IgD-negative memory B cell (primary cell): ENCODE data around the gene TARP.
A peak's percentile ranks its signal among the peaks of the same experiment; 100 is the strongest.
"Not testable (repeated sequence)": the region's sequence is repeated elsewhere in the genome, so short reads cannot be mapped to it uniquely, and the experiment has no call there.

Experiments
- H3K27ac Mint-ChIP-seq, 3 donors: one replicate each; pipeline ENCODE4 v1.8.0; 2020 to 2022; ENCODE audit warnings: mild to moderate bottlenecking in 3 of 3, mixed read lengths in 3 of 3, moderate library complexity in 1 of 3
- H3K27me3 Mint-ChIP-seq: one replicate; pipeline ENCODE4 v1.8.0; 2021; ENCODE audit warnings: mixed read lengths
- H3K36me3 Mint-ChIP-seq: one replicate; pipeline ENCODE4 v1.8.0; 2020; ENCODE audit warnings: mild to moderate bottlenecking, mixed read lengths
- H3K4me1 Mint-ChIP-seq, 3 donors: one replicate each; pipeline ENCODE4 v1.8.0; 2020 to 2022; ENCODE audit warnings: mixed read lengths in 3 of 3, mild to moderate bottlenecking in 1 of 3
- H3K4me3 Mint-ChIP-seq, 4 donors: one replicate each; pipeline ENCODE4 v1.8.0; 2020 to 2022; ENCODE audit warnings: mild to moderate bottlenecking in 4 of 4, mixed read lengths in 4 of 4, moderate library complexity in 3 of 4
- H3K9me3 Mint-ChIP-seq, 3 donors: one replicate each; pipeline ENCODE4 v1.8.0; 2020 to 2021; ENCODE audit warnings: mixed read lengths in 3 of 3, mild to moderate bottlenecking in 1 of 3

The TARP gene

DNA sequence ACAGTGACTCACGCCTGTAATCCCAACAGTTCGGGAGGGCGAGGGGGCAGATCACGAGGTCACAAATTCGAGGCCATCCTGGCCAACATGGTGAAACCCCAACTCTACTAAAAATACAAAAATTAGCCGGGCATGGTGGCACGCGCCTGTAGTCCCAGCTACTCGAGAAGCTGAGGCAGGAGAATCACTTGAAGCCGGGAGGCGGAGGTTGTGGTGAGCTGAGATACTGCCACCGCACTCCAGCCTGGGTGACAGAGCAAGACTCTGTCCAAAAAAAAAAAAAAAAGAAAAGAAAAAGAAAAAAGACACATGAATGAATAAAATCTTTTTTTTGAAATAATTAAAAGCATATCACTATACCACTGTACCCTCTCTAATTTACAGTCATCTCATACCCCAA, 11.8 kb downstream of the TARP start:
- not testable (repeated sequence) for H3K27ac Mint-ChIP-seq, H3K9me3 Mint-ChIP-seq, H3K27me3 Mint-ChIP-seq

DNA sequence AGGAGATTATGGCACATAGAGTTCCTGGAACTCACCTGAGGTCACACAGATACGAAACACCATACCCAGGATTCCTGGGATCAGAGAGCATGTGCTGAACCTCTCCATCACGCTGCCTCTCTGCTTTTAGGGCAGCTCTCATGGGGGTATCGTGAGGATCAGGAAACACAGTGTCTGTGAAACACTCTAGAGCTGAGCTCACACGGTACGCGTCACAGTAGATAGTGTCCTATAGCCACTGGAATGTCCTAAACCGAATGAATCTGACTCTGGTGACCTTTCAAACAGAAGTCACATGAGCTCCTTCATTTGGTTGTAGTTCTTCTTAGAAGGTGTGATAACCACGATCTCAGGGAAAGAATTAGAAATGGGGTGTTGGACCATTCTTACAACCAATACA, 14.3 kb downstream of the TARP start:
- not testable (repeated sequence) for H3K27me3 Mint-ChIP-seq, H3K36me3 Mint-ChIP-seq, H3K4me3 Mint-ChIP-seq, H3K9me3 Mint-ChIP-seq, H3K4me1 Mint-ChIP-seq, H3K27ac Mint-ChIP-seq

More for the DNA sequence above, 11.8 kb downstream of the TARP start:
- H3K4me3 Mint-ChIP-seq: peak overlapping the region in 1 of 4 donors; percentile 34
- H3K4me1 Mint-ChIP-seq, H3K36me3 Mint-ChIP-seq: not testable (repeated sequence)

DNA sequence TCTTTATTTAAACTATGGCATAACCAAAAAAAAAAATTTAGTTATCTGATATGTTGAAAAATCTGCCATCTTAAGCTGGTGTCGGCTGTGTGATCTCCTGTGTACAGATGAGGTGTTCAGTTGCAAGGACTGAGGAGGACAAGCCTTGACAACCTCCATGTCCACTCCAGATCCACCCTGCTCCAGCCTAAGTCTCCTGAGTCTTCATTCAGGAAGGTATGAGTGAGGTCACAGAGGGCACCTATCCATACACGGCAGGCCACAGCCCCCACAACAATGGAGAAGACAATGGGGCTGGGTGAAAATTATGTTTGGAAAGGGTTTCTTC, 16.1 kb downstream of the TARP start:
- Mint-ChIP-seq H3K36me3 (no peaks in the 10 kb centered on the region), H3K27ac (no peak overlapping the region), H3K9me3 (no peaks in the 10 kb centered on the region), H3K27me3 (no peaks in the 10 kb centered on the region), H3K4me3 (no peak overlapping the region), H3K4me1 (no peaks in the 10 kb centered on the region)

DNA sequence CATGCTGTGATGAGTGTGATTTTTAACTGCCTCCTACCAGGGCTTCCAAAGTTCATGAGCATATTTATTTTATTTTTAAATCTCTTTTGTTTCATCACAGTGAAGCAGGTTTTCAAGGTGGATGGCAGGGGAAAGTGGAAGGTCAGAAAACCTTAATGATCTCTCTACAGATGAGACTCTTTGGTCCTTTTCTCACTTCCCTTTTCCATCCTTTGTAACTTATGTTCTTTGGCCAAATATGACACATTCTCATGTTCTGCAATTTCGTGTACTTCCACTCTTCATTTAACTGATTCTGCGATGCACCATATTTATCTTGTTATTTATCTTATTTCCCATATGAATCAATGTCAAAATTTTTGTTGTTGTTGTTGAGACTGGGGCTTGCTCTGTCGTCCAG, 23.6 kb downstream of the TARP start:
- not testable (repeated sequence) for H3K27me3 Mint-ChIP-seq, H3K36me3 Mint-ChIP-seq, H3K27ac Mint-ChIP-seq, H3K9me3 Mint-ChIP-seq, H3K4me1 Mint-ChIP-seq, H3K4me3 Mint-ChIP-seq

DNA sequence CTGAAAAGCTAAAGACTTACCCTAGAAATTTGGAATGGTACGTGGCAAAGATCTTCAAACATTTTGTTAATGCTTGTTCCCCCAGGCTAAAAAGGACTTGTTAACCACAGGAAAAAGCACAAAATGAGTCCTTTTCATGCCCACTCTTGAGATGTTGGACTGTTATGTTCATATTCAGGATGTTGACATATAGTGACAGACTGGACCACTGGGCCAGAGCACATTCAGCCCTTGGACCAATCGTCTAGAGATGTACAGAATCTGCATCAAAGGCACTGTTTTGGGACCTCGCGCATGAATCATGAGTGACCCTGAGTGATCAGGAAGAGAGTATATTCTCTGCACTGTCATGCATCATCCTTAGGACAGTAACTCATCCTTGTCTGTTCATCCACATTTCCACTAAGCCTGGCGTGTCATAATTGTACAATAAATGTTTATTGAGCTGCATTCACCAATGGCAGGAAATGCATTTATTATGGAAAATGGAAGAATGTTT, 25.3 kb downstream of the TARP start:
- Mint-ChIP-seq H3K27ac (peak overlapping the region in 1 of 3 donors; percentile 62), H3K9me3 (no peaks in the 10 kb centered on the region), H3K4me3 (no peak overlapping the region), H3K4me1 (peaks cover 0 to 2% (median 0%) of the 10 kb centered on the region in 3 donors), H3K36me3 (no peaks in the 10 kb centered on the region), H3K27me3 (no peaks in the 10 kb centered on the region)

DNA sequence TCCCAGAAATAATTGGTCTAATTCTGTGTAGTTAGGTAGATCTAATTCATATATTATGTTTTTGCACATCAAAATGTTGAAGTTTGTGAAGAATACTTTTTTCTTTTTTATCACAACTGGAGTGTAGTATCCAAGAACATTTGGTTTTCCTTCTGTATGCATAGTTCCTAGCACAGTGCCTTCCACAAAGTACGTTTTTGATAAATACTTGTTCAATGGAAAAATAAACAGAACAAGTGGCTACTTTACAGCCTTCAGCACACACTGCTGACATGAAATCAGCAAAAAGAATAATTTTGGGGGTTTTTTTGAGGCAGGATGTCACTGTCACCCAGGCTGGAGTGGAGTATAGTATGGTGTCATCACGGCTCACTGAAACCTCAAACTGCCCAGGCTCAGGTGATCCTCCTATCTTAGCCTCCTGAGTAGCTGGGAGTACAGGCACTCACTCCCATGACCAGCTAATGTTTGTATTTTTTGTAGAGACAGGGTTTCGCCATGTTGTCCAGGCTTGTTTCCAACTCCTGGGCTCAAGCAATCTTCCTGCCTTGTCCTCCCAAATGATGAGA, 27.9 kb downstream of the TARP start:
- H3K36me3 Mint-ChIP-seq: no peaks in the 10 kb centered on the region
- no peaks in the 10 kb centered on the region for H3K9me3 Mint-ChIP-seq
- no peaks in the 10 kb centered on the region for H3K27me3 Mint-ChIP-seq
- H3K27ac Mint-ChIP-seq: no peak overlapping the region
- peak overlapping the region in 1 of 4 donors; percentile 58 for H3K4me3 Mint-ChIP-seq
- peaks cover 0 to 2% (median 0%) of the 10 kb centered on the region in 3 donors for H3K4me1 Mint-ChIP-seq

DNA sequence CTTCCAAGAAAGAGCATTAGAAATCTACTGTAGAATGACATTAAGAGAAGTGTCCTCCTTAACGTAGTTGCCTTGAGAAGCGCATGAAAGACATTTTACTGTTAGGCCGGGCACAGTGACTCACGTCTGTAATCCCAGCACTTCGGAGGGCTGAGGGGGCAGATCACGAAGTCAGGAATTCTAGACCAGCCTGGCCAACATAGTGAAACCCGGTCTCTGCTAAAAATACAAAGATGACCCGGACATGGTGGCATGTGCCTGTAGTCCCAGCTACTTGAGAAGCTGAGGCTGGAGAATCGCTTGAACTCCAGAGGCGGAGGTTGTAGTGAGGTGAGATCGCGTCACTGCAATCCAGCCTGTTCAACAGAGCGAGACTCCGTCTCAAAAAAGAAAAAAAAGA, 28.9 kb downstream of the TARP start:
- no peaks in the 10 kb centered on the region for H3K9me3 Mint-ChIP-seq
- H3K4me3 Mint-ChIP-seq: peak overlapping the region in 1 of 4 donors; percentile 43
- peak overlapping the region in 1 of 3 donors; percentile 94 for H3K27ac Mint-ChIP-seq
- no peaks in the 10 kb centered on the region for H3K36me3 Mint-ChIP-seq
- no peaks in the 10 kb centered on the region for H3K4me1 Mint-ChIP-seq
- no peaks in the 10 kb centered on the region for H3K27me3 Mint-ChIP-seq

DNA sequence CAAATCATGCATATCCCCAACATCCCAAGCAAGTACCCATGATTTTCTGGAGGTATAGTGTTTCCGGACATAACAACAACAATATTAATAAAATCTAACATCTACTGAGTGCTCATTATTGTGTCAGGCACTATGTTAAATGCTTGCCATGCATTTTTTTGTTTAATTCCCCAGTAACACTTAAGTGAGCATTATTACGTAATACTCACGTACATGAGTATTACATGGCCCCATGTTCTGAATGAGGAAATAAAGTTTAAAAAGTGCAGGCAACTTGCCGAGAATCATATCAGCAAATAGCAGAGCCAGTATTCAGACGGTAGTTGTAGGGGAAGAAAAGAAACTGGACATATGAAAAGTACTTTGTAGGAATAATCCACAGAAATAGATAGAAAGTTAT, 30.1 kb downstream of the TARP start:
- H3K27ac Mint-ChIP-seq: peak overlapping the region in 1 of 3 donors; percentile 95
- not testable (repeated sequence) for H3K9me3 Mint-ChIP-seq, H3K27me3 Mint-ChIP-seq, H3K4me3 Mint-ChIP-seq, H3K36me3 Mint-ChIP-seq, H3K4me1 Mint-ChIP-seq

DNA sequence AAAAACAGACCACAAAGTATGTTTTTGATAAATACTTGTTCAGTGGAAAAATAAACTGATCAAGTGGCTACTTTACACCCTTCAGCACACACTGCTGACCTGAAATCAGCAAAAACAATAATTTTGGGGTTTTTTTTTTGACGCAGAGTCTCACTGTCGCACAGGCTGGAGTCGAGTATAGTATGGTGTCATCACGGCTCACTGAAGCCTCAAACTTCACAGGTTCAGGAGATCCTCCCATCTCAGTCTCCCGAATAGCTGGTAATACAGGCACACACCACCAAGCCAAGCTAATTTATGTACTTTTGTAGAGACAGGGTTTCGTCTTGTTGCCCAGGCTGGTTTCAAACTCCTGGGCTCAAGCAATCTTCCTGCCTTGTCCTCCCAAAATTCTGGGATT, 30.6 kb downstream of the TARP start:
- H3K9me3 Mint-ChIP-seq: no peaks in the 10 kb centered on the region
- H3K4me3 Mint-ChIP-seq: no peak overlapping the region
- no peaks in the 10 kb centered on the region for H3K36me3 Mint-ChIP-seq
- H3K27ac Mint-ChIP-seq: peak overlapping the region in 1 of 3 donors; percentile 95
- no peaks in the 10 kb centered on the region for H3K4me1 Mint-ChIP-seq
- no peaks in the 10 kb centered on the region for H3K27me3 Mint-ChIP-seq

DNA sequence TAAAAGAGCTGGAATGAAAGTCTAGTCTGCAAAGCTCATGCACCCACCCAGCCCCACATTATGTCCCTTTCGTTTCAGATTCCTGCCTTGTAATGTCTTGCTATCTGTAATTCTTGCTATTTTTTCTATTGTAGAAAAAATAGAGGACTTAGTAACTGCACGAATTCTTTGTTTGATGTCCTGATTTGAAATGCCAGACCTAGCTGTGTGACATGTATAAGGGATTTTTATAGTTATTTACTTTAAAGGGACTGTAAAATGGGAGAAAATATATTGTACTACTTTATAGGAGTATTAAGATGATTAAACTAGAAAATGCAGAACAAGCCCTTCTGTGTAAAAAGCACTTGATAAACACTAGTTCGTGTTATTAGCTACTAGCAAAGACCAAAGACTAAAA, 32.4 kb downstream of the TARP start:
- Mint-ChIP-seq H3K27ac (peak overlapping the region in 1 of 3 donors; percentile 25), H3K36me3 (no peaks in the 10 kb centered on the region), H3K4me3 (no peak overlapping the region)

DNA sequence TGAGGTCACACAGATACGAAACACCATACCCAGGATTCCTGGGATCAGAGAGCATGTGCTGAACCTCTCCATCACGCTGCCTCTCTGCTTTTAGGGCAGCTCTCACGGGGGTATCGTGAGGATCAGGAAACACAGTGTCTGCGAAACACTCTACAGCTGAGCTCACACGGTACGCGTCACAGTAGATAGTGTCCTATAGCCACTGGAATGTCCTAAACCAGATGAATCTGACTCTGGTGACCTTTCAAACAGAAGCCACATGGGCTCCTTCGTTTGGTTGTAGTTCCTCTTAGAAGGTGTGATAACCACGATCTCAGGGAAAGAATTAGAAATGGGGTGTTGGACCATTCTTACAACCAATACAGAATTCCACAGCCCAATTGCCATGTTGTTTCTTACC, 34.3 kb downstream of the TARP start:
- not testable (repeated sequence) for H3K4me1 Mint-ChIP-seq, H3K9me3 Mint-ChIP-seq, H3K36me3 Mint-ChIP-seq, H3K4me3 Mint-ChIP-seq, H3K27me3 Mint-ChIP-seq
- peak overlapping the region in 1 of 3 donors; percentile 60 for H3K27ac Mint-ChIP-seq

More for the DNA sequence above, 32.4 kb downstream of the TARP start:
- Mint-ChIP-seq H3K4me1 (peaks cover 0 to 4% (median 3%) of the 10 kb centered on the region in 3 donors), H3K27me3 (no peaks in the 10 kb centered on the region), H3K9me3 (peaks cover 0 to 2% (median 0%) of the 10 kb centered on the region in 3 donors)

DNA sequence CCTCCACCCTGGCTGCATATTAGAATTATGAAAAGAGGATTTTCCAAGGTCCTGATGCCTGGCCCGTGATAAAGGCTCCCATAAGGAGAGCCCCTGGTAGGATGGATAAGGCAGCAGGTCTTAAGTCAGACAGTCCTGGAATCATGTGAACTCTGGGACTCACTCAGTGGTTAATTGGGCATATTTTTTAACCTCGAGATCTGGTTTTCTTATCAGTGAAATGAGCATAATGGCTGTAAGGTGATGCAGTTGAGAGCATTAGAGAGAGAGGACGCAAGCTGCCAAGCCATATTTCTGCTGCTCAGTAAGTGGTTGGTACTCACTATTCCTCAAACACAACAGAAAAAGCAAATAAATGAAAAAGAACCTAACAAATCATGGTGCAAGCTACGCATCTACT, 37.8 kb downstream of the TARP start:
- Mint-ChIP-seq H3K27ac (peak overlapping the region in 1 of 3 donors; percentile 87), H3K9me3 (peaks cover 0 to 2% (median 0%) of the 10 kb centered on the region in 3 donors), H3K36me3 (peaks cover 4% of the 10 kb centered on the region), H3K27me3 (no peaks in the 10 kb centered on the region), H3K4me3 (no peak overlapping the region), H3K4me1 (peaks cover 8 to 18% (median 17%) of the 10 kb centered on the region in 3 donors)

DNA sequence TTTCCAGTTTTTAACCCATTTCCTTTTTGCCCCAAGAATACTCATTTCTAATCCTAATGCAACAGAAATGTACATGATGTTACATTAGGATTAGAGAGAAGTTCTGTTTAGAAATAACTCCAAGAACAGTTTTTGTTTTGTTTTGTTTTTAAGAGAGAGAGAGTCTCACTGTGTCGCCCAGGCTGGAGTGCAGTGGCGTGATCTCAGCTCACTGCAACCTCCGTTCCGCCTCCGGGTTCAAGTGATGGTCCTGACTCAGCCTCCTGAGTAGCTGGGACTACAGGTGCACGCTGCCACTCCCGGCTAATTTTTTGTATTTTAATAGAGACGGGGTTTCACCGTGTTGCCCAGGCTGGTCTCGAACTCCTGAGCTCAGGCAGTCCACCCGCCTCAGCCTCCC, 38.7 kb downstream of the TARP start:
- H3K4me1 Mint-ChIP-seq: peaks cover 8 to 18% (median 17%) of the 10 kb centered on the region in 3 donors
- not testable (repeated sequence) for H3K27me3 Mint-ChIP-seq, H3K9me3 Mint-ChIP-seq, H3K27ac Mint-ChIP-seq, H3K36me3 Mint-ChIP-seq, H3K4me3 Mint-ChIP-seq

DNA sequence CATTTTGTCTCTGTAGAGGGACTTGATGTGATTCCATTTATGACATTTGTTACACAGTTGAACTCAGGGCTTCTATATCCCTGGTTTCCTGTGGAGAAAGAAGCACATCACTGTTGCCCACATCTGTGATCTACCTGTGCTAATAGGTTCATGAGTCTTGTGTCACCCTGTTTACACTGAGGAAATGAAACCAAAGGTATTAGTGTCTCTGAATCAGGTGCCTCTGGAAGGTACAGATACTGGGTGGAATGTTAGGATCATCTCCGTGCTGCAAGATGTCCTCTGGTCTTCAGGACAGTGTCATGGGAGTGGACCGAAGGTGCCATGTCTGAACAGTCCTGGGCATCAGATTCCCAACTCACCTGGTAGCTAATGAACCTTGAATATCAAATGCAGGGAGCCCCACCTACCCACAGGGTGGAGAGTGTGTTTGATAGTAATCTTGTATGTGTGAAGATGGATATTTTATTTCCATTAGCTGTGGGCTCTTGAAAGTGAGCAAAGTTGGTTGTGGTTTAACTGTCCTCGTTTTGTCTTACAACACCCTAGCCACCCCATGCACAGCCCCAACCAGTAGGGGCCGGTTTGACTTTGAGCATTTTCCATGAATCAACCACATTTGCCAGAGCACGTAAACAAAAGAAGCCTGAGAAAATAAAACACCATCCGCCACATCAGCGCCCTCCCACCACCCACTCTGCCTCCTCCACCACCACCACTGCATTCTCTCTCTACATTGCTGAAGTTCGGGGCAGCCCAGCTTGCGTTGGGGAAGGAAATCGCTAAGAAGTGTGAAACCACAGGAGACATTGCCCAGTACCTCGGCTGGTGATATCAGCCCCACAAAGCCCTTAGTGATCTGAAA, 40.7 kb downstream of the TARP start:
- Mint-ChIP-seq H3K4me3 (peak overlapping the region in 2 of 4 donors; percentile 19 to 71), H3K36me3 (peaks cover 8% of the 10 kb centered on the region), H3K27me3 (no peaks in the 10 kb centered on the region), H3K27ac (peak overlapping the region; percentile 13 to 54 (median 30)), H3K4me1 (peaks cover 8 to 18% (median 17%) of the 10 kb centered on the region in 3 donors), H3K9me3 (peaks cover 0 to 2% (median 0%) of the 10 kb centered on the region in 3 donors)

DNA sequence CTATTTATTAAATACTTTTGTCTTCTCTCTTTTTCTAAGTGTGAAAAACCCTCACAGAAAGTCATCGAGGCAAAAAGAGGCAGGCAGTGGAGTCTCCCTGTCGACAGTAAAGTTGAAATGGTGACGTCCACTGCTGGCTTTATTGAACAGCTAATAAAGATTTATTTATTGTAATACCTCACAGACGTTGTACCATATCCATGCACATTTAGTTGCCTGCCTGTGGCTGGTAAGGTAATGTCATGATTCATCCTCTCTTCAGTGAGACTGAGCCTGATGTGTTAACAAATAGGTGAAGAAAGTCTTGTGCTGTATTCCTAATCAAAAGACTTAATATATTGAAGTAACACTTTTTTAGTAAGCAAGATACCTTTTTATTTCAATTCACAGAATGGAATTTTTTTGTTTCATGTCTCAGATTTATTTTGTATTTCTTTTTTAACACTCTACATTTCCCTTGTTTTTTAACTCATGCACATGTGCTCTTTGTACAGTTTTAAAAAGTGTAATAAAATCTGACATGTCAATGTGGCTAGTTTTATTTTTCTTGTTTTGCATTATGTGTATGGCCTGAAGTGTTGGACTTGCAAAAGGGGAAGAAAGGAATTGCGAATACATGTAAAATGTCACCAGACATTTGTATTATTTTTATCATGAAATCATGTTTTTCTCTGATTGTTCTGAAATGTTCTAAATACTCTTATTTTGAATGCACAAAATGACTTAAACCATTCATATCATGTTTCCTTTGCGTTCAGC, 43.4 kb downstream of the TARP start:
- Mint-ChIP-seq H3K27me3 (no peaks in the 10 kb centered on the region), H3K4me1 (peaks cover 8 to 15% (median 12%) of the 10 kb centered on the region in 3 donors), H3K9me3 (no peaks in the 10 kb centered on the region), H3K4me3 (no peak overlapping the region), H3K36me3 (peaks cover 9% of the 10 kb centered on the region), H3K27ac (peak overlapping the region in 1 of 3 donors; percentile 26)
